Measurements from ENCODE around the gene NEDD9. TPM values are rescaled to one million over a fixed set of nuclear protein-coding genes. Genes with fewer than 3 reads are reported as not detected.

NEDD9 gene
- total RNA-seq, 1 donor = 32.9 TPM

GRCh38 chr6:11241793-11242201 is 9.3 kb upstream of the NEDD9 start:
- no peaks in the 10 kb centered on the region for H3K36me3 ChIP-seq (ENCODE audit: insufficient read depth, low read length)
- H4K20me1 ChIP-seq (ENCODE audit: insufficient read depth, low read length) = no peaks in the 10 kb centered on the region
- TF ChIP-seq CTCF (IDR thresholded peaks at IDR 0.05; ENCODE audit: extremely low read depth, low read depth, low read length) = peak; percentile 60
- H3K79me2 ChIP-seq (ENCODE audit: insufficient read depth, low read length) = no peaks in the 10 kb centered on the region
- H3K4me2 ChIP-seq (ENCODE audit: insufficient read depth, low read length) = no peak overlapping the region
- no peak overlapping the region for H3K4me3 ChIP-seq (ENCODE audit: insufficient read depth, low read length)
- H3K27ac ChIP-seq (ENCODE audit: low read depth, low read length) = no peak overlapping the region
- no peak for DNase-seq (ENCODE audit: insufficient read length, low spot score, missing footprints)
- H3K27me3 ChIP-seq (ENCODE audit: insufficient read depth, low read length) = no peaks in the 10 kb centered on the region
- no peaks in the 10 kb centered on the region for H3K9me3 ChIP-seq (ENCODE audit: low read depth, low read length)
- peaks cover 5% of the 10 kb centered on the region for H3K4me1 ChIP-seq (ENCODE audit: insufficient read depth, low read length)
- no peak overlapping the region for H2AFZ ChIP-seq (ENCODE audit: low read length)

GRCh38 chr6:11241154-11241792 is 8.8 kb upstream of the NEDD9 start:
- H3K4me2 ChIP-seq (ENCODE audit: insufficient read depth, low read length) = no peak overlapping the region
- no peak for TF ChIP-seq CTCF (IDR thresholded peaks at IDR 0.05; ENCODE audit: extremely low read depth, low read depth, low read length)
- peaks cover 5% of the 10 kb centered on the region for H3K4me1 ChIP-seq (ENCODE audit: insufficient read depth, low read length)
- no peaks in the 10 kb centered on the region for H3K27me3 ChIP-seq (ENCODE audit: insufficient read depth, low read length)
- no peak for DNase-seq (ENCODE audit: insufficient read length, low spot score, missing footprints)
- no peaks in the 10 kb centered on the region for H4K20me1 ChIP-seq (ENCODE audit: insufficient read depth, low read length)
- no peaks in the 10 kb centered on the region for H3K79me2 ChIP-seq (ENCODE audit: insufficient read depth, low read length)
- no peaks in the 10 kb centered on the region for H3K9me3 ChIP-seq (ENCODE audit: low read depth, low read length)
- no peak overlapping the region for H3K4me3 ChIP-seq (ENCODE audit: insufficient read depth, low read length)
- H3K36me3 ChIP-seq (ENCODE audit: insufficient read depth, low read length) = no peaks in the 10 kb centered on the region
- H3K27ac ChIP-seq (ENCODE audit: low read depth, low read length) = no peak overlapping the region
- H2AFZ ChIP-seq (ENCODE audit: low read length) = no peak overlapping the region

GRCh38 chr6:11237956-11238355 is 5.5 kb upstream of the NEDD9 start:
- DNase-seq (ENCODE audit: insufficient read length, low spot score, missing footprints) = peak; percentile 72

GRCh38 chr6:11237428-11237827 is 5.0 kb upstream of the NEDD9 start:
- no peak overlapping the region for H3K4me3 ChIP-seq (ENCODE audit: insufficient read depth, low read length)
- H3K27me3 ChIP-seq (ENCODE audit: insufficient read depth, low read length) = no peaks in the 10 kb centered on the region
- no peak for TF ChIP-seq CTCF (IDR thresholded peaks at IDR 0.05; ENCODE audit: extremely low read depth, low read depth, low read length)
- H3K79me2 ChIP-seq (ENCODE audit: insufficient read depth, low read length) = no peaks in the 10 kb centered on the region
- no peaks in the 10 kb centered on the region for H3K36me3 ChIP-seq (ENCODE audit: insufficient read depth, low read length)
- H4K20me1 ChIP-seq (ENCODE audit: insufficient read depth, low read length) = no peaks in the 10 kb centered on the region
- no peaks in the 10 kb centered on the region for H3K9me3 ChIP-seq (ENCODE audit: low read depth, low read length)
- DNase-seq (ENCODE audit: insufficient read length, low spot score, missing footprints) = no peak
- peaks cover 5% of the 10 kb centered on the region for H3K4me1 ChIP-seq (ENCODE audit: insufficient read depth, low read length)
- no peak overlapping the region for H3K4me2 ChIP-seq (ENCODE audit: insufficient read depth, low read length)
- no peak overlapping the region for H2AFZ ChIP-seq (ENCODE audit: low read length)
- no peak overlapping the region for H3K27ac ChIP-seq (ENCODE audit: low read depth, low read length)

More at GRCh38 chr6:11237956-11238355, 5.5 kb upstream of the NEDD9 start:
- H3K9me3 ChIP-seq (ENCODE audit: low read depth, low read length) = no peaks in the 10 kb centered on the region
- H3K79me2 ChIP-seq (ENCODE audit: insufficient read depth, low read length) = no peaks in the 10 kb centered on the region
- peaks cover 7% of the 10 kb centered on the region for H3K4me1 ChIP-seq (ENCODE audit: insufficient read depth, low read length)
- no peak overlapping the region for H2AFZ ChIP-seq (ENCODE audit: low read length)
- no peak overlapping the region for H3K4me3 ChIP-seq (ENCODE audit: insufficient read depth, low read length)
- no peaks in the 10 kb centered on the region for H3K27me3 ChIP-seq (ENCODE audit: insufficient read depth, low read length)
- H3K36me3 ChIP-seq (ENCODE audit: insufficient read depth, low read length) = no peaks in the 10 kb centered on the region
- no peaks in the 10 kb centered on the region for H4K20me1 ChIP-seq (ENCODE audit: insufficient read depth, low read length)
- no peak for TF ChIP-seq CTCF (IDR thresholded peaks at IDR 0.05; ENCODE audit: extremely low read depth, low read depth, low read length)
- no peak overlapping the region for H3K27ac ChIP-seq (ENCODE audit: low read depth, low read length)
- H3K4me2 ChIP-seq (ENCODE audit: insufficient read depth, low read length) = no peak overlapping the region
